CD1c-positive myeloid dendritic cell (primary cell): ENCODE measurements around the gene CHCHD3.

ENCODE experiments used
- DNase-seq: peaks from one replicate; pipeline ENCODE4 v3.0.0-alpha.2; 2016; ENCODE audit errors: extremely low spot score

CHCHD3 gene

DNA sequence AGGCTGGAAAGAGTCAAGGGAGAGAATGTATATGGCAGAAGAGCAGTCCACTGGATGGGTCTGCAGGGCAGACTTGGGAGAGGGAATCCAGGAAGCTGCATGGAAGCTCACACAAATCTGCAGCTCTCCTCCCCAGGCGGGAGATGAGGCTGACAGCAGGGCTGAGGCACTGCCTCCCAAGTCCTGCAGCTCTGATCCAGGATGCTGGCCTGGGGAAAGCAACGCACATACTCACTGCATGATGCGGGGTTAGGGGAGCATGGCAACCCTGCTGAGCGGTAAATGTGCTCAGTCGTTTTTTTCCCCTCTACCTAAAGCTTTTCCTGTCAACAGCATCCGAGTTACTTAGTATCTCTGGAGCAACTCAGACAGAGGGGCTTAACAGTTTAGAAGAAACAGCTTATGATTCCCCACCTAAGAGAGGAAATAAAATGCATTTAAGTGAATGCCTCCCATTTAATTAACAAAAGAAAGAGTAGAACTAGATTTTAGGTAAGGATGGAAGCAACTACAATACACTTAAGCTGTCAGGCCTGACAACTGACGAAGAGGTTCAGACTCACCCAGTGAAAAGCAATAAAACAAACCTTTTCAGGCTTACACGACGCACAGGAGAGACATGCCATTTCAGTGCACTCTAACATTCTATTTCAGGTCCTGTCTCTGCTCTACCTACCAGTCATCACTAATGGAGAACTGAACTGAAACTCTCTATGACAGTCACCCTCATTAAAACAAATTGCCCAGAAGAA, 37.0 kb downstream of the CHCHD3 start:
- DNase-seq, result no peak

DNA sequence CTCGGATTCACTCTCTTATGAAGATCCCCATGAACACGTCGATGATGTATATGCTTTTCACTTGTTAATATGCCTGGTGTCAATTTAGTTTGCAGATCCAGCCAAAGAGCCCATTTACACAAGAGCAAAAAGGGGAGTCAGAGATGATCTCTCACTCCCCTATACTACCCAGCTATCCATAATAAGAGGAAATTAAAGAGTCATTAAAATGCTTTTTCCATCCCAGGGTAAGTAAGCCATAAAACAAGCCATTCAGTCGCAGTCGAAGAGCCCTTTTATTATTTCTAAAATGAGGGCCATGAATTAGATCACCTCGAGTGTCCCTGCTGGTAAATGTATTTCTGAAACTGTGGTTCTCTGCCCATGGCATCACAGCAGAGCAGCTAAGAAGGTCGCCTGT, 41.2 kb downstream of the CHCHD3 start:
- no peak for DNase-seq

DNA sequence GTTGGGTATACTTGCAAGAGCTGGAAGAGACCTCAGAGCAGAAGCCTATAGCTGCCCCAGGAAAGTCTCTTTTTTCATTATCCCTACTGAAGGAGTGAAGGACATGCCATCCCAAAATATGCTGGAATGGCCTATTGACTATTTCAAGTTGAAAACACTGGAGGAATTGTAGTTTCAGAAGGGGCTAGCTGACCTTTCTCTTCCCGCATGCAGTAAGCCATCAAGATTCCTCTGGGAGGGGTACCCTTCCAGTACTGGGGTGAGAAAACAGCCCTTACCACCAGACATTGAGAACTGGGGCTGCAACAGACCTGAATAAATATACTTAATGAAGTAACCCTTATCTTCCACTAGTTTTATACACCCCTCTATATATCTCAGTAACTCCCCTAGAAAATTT, 41.7 kb downstream of the CHCHD3 start:
- no peak for DNase-seq

DNA sequence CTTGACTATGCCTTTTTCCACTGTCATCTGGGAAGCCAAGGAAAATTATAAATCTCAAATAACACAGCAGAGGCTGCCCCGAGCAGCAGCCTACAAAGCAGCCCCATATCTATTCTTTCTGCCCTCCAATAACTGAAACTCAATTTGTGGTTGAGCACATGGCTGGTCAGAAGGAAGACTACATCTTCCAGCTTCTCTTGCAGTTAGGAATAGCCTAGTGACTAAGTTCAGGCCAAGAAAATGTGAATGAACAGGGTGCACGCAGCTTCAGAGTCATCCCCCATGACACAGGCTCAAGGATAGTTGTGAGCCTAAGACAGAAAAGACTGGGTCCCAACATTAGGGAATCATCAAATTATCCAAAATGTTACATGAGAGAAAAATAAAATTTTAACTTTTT, 42.3 kb downstream of the CHCHD3 start:
- no peak for DNase-seq

DNA sequence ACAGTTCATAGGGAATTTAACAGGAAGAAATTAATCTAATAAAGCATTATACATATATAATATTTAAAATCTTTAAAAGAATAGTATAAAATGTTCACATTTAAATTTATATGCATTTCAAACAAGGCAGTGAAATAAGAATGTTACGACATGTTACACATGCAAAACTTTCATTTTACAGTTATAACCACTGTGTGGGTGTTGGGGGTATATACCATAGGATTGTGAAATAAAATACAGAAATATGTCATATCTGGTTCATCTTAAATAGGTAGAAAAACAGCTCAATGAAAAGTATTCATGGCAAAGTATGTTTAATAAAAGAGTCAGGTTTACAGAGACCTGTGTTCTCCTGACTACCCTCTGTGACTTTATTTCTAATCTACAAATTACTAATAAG, 45.6 kb downstream of the CHCHD3 start:
- DNase-seq, result peak; percentile 5

DNA sequence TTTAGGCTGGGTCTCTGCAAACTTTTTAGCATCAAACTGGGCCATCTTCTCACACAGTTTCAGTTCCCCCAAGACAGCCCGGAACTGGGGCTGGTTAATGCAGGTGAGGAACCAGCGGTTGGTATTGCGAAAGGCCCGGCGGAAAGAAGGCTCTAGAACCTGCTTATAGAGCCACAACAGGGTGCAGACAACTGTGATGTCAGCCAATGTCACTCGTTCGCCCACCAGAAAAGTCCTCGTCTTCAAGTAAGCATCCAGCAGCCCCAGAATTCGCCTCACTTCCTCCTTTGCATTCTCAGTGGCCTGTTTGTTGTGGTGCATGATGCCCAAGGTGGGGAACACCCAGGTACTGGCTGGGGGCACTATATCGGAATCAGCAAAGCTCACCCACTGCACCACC, 46.6 kb downstream of the CHCHD3 start:
- peak; percentile 33 for DNase-seq

DNA sequence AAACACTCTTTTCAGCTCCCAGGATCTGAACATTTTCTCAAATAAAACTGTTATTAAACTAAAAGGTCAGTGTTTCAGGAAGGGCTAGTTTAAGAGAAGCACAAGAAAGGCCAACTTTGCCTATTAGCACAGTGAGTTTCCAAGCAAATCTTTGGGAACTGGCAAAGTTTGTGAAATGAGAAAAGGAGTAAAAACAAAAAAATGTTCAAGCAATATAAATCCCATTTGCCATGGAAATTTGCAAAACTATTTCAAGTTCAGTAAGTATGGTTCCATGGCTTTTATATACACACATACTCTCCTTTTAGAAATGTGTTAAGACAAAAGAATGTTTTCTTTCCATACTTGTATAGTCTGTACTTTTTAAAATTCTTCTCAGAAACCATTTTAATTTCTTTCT, 51.5 kb downstream of the CHCHD3 start:
- DNase-seq, result no peak

DNA sequence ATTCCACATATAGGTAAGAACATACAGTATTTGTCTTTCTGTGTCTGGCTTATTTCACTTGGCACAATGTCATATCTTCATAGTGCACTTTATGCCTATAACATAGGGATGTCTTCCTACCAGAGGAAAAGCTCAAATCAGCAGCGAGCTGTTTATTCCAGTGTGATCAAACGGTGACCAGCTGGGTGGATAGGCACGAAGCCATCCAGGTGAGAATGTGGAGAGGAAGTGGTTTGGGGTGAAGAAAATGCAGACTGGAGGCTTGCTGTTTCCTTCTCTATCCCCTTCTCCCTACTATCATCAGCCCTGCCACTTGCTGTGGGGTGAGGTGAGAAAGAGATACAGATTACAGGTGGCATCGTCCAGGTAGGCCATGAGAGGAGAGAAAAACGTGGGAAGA, 52.4 kb downstream of the CHCHD3 start:
- no peak for DNase-seq

DNA sequence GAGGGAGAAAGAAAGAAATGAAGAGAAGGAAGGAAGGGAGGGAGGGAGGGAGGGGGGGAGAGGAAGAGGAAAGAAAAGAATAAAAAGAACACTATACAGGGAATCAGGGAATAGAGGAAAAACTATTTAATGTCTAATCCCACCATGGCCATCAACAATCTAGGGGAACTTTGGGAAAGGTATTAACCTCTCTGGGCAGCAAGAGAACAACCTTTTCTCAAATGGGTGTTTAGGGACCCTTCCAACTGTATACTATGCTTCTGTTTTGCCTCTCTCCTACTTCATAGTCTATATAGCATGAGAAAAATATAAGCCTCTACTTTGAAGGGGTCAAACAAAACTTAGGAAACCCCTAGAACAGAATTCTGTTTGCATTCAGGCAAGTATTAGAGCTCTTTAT, 54.5 kb downstream of the CHCHD3 start:
- DNase-seq, result no peak

DNA sequence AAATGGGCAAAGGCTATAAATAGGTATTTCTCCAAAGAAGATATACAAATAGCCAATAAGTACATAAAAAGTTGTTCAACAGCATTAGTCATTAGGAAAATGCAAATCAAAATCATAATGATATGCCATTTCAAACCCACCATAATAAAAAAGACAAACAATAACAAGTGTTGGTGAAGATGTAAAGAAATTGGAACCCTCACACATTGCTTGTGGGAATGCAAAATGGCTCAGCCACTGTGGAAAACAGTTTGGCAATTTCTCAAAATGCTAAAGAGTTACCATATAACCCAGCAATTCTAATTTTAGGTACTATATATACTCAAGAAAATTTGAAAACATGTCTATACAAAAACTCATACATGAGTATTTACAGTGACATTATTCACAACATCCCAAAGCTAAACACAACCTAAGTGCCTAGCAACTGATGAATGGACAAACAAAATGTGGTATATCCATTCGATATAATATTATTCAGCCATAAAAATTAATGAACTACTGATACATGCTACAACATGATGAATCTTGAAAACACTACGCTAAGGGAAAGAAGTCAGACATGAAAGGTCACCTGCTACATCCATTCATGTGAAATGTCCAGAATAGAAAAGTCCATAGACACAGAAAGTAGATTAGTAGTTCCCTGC, 55.6 kb downstream of the CHCHD3 start:
- no peak for DNase-seq

DNA sequence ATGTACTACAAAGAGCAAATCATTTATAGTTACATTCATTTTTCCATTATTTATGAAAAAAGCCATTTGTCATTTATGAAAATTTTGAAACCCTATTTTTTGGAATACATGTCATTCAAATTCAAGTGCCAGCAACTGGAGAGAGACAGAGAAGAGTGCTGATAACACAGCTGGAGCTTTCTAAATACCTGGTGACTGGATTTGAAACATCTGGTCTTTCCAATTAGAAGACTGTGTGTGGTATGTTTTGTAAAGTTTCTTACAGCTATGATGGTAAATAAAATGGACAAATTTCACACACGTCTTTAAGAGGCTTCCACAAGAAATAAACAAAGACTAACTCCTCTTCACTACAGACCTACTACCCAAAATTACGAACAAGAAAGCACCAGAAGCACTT, 56.8 kb downstream of the CHCHD3 start:
- no peak for DNase-seq

DNA sequence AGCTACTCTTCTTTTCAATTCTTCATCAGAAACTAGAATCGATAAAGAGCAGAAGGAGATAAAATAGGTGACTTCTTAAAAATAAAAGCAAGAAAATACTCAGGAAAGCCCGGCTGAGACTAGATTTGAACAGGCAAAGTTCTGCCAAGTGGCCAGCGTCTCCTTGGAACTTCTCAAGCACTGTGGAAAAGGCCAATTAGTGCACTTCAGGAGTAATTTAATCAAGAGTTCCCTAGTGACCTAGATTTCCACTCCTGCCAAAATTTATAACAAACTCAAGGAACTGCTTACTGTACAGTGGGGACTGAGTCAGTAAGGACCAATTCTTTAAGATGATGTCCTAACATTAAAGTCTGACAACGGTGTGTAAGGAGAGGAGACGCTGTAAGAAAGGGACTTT, 57.3 kb downstream of the CHCHD3 start:
- no peak for DNase-seq

DNA sequence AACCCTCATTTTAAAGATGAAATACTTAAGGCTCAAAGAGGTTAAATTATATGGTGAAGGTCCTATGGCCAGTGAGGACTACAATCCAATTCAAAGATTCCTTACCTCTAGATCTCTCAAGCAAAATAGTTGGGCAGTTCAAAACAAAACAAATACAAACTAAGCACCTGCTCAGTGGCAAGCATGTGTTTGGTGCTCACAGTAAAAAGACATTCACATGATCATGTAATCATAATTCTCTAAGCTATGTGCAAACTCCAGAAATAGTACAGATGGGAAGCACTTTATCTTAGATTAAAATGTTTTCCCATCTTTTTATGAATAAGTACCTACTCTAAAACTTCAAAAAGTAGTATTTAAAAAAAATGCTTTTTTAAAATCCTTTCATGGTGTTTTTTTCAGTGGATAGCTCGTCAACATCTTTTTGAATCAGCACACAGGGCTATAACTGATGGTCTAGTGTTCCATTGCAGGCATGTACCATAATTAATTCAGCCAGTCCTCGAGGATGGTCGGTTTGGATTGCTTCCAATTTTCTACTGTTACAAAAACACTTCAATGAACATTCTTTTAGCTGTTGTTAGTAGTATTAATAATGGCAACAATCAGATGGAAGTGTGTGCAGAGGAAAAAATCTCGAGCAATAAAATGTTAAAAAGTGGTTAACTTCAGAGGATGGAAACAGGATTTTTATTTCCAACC, 58.4 kb downstream of the CHCHD3 start:
- no peak for DNase-seq

DNA sequence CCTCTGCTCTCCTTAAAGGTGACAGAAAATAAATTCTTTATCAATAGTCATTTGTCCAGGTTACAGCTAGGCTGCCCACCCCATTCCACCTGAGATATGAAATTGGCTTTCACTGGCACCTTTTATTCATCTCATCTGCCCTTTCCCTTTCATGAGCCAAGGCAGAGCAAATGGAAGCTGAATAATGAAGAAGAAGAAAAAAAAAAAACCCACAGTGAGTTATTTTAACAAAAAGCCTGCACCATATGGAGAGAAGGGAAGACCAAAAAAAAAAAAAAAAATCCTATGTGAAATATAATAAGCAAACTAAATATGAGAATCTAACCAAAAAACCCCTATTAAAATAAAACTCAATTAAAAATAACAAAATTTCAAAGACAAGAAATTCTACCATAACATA, 59.2 kb downstream of the CHCHD3 start:
- no peak for DNase-seq

DNA sequence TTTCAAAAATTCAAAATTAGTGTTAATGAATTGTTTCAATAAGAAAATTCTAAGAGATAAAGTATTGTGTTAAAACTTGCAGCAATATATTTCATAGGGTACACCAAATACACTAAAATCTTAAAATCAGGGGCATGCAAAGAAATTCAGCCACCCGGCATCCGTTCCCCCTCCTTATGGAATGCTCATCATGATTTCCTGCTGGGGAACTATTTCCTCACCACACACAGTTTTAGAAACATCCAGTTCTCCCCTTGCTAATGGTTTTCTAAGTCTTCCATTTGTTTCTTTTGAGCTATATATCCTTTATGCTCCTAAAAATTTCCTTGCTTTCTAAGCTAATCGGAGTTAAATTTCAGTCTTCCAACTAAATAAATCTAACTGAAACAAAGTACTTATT, 60.7 kb downstream of the CHCHD3 start:
- DNase-seq, result no peak

DNA sequence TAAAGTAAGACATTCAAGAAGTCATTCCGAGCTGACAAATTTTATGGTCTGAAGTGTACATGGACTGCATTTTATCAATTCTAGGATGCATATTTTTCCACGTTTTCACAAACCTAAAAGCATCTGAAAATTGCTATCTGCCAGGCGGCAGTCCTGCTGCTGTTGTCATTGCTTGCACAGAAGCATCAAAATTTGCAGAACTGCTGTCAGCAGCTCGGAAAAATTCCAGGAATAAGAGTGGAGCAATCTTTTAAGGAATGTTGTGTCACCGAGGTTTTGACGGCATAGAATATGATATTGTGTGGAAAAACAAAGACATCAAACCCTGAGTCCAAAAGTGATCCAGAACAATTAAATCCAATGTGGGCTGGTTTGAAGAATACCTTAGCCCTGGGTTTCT, 61.4 kb downstream of the CHCHD3 start:
- DNase-seq, result no peak

DNA sequence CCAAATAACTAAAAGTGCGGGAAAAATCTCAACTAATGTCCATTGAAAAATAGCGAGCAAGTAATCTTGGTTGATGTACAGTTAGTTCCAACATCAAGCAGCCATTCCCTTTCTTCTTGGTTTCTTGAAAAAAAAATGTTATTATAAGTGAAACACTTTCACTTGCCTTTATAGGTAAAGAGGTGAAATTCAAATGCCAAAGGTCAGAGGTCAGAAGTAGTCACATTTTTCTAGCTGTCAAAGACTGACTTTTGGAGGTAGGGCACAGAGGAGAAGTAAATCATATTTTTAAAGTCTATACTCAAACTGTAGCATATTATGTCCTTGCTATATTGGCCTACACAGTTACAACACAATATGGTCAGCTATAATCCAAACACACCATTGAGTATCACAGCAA, 62.3 kb downstream of the CHCHD3 start:
- DNase-seq, result no peak

DNA sequence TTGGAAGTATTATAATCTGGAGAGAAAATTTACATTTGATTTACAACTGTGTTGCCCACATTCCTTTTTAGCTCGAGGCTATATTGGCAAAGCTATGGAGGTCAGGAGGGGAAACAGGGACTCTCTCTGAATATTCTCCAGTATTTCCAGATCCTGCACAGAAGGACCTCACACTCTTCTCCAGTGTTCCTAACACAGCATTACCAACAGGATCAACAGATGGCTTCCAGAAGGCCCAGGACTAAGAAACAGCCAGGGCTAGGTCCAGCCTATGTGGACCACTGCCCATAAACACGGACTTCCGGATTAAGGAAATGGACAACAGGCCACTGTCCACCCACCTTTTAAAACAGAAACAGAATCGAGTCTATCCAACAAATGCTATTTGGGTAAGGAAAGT, 65.3 kb downstream of the CHCHD3 start:
- DNase-seq, result no peak

DNA sequence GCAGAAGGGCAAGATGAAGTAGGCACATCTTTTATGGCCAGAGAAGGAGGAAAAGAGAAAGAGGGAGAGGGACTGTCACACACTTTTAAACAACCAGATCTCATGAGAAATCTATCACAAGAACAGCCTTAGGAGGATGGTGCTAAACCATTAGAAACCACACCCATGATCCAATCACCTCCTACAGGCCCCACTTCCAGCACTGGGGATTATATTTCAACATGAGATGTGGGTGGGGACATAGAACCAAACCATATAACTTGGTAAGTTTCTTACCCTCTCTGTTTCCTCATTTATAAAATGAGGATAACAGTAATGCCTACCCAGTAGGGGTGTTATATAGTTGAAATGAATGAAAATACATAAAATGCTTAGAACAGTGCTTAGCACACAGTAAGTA, 66.0 kb downstream of the CHCHD3 start:
- DNase-seq, result no peak

DNA sequence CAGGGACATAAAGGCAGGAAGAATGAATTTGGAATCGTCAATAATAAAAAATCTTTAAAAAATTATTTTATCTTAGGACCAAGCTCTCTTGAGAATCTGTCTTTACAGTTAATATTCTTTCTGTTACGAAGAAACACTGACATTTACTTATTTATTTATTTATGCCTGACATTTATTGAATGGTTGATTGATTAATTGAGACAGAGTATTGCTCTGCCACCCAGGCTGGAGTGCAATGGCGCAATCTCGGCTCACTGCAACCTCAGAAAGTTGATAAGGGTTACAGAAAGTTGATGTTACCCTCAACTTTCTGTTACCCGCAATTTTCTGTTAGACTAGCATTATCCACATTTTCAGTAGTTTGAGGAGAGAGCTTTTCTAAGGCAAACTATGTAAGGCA, 70.1 kb downstream of the CHCHD3 start:
- no peak for DNase-seq

DNA sequence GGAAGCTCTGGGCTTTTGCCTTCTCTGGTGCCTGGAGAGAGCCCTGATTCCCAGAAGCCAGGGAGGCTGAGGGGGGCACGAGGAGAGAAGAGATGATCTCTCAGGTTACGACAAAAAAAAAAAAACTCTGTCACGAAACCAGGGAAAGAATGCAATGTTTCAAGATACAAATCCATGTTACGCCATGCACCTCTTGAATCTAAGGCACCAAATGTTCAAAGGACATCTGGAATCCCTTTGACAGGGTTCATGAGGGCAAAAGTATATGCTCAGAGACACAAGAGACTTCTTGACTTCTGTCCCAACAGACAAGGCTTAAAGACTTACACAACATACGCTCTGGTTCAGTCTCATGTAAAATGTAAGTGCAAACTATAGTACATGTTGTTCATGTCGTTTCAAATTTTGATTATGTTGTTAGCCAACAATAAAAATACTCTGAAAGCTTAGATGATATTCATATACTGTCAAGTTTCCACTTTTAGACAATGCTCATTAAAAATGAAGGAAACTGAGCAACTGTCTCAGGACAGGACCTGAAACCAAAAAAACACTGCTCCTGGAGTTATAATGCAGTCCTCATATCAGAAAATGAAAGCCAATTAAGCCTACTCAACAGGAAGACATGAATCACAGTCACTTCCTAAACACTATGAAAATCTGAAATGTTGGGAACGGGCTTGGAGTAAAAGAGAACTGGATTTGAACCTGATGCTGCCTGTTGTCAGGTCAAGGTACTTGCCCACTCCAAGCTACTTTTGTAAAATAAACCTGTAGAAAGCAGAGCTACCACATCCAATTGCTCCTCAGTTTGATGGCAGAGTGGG, 72.3 kb downstream of the CHCHD3 start:
- no peak for DNase-seq

DNA sequence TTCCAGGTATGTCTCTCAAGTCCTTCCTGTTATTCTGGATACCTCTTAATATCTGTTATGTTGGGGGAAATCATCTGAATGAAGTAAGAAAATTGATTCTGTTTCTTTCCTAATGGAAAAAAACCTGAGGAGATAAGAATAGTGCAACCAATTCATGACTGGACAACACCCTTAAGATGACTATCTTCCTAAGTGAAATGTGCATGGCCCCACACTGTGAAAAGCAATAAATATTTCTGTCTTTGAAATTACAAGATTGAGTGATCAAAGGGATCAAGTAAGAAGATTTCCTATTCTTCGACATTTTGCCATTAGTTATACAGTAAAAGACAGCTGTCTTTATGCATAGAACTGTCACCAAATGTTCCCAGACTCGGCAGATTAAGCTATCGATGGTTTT, 73.9 kb downstream of the CHCHD3 start:
- no peak for DNase-seq
